GM12892 (cell line): ENCODE data around the gene OAT.

Experiments
- POLR2A ChIP-seq: IDR thresholded peaks from 2 replicates; pipeline ENCODE4 v1.6.1; 2011; ENCODE audit warnings: low read depth, low read length, control low read depth
- POLR2AphosphoS5 ChIP-seq: IDR thresholded peaks from 2 replicates; pipeline ENCODE4 v1.6.1; 2011; ENCODE audit warnings: low read depth, low read length, control low read depth

DNA sequence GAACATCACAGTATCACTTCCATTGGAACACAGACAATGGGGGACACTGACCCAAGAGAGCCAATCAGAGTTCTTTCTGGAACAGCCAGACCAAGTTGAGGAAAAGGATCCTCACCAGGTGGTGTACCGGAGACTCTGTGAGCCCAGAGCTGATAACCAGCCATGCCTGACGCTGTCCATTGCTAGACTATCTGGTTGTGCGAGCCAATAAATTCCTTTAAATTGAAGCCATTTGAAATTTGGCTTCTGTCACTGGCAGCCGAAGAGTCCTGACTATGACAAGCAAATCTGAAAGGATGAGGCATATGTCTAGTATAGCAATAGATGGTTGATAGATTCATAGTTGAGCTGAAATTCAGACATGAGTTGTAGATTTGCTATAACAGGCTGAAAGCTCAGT is 39.8 kb upstream of the OAT start:
- TF ChIP-seq POLR2A, result no peak
- no peak for TF ChIP-seq POLR2AphosphoS5
